Mesenchymal stem cell (in vitro differentiated cells and primary cell): ENCODE data around the gene SYT11. TPM values are rescaled to one million over a fixed set of nuclear protein-coding genes. Genes with fewer than 3 reads are reported as not detected.
A peak's percentile ranks its signal among the peaks of the same experiment; 100 is the strongest.

Experiments
- small RNA-seq: library from polyadenylated mRNA; stranded (forward); fragments of <200 nt; extraction: miRNeasy Mini kit (QIAGEN cat#:217004); gene quantifications from one replicate; pipeline ENCODE3, GENCODE V24; 2013; ENCODE audit warnings: low read depth

Gene SYT11

Small RNAs within 50 kb of the gene (small RNA-seq; reads per million reads assigned to genes)
- gene RF00015, result not detected
- gene SCARNA4, result not detected
- 89.5 reads per million, percentile 92 among the genes with 10 or more reads in this experiment for gene SNORA80E
